ENCODE measurements around the gene TM9SF1.

DNA sequence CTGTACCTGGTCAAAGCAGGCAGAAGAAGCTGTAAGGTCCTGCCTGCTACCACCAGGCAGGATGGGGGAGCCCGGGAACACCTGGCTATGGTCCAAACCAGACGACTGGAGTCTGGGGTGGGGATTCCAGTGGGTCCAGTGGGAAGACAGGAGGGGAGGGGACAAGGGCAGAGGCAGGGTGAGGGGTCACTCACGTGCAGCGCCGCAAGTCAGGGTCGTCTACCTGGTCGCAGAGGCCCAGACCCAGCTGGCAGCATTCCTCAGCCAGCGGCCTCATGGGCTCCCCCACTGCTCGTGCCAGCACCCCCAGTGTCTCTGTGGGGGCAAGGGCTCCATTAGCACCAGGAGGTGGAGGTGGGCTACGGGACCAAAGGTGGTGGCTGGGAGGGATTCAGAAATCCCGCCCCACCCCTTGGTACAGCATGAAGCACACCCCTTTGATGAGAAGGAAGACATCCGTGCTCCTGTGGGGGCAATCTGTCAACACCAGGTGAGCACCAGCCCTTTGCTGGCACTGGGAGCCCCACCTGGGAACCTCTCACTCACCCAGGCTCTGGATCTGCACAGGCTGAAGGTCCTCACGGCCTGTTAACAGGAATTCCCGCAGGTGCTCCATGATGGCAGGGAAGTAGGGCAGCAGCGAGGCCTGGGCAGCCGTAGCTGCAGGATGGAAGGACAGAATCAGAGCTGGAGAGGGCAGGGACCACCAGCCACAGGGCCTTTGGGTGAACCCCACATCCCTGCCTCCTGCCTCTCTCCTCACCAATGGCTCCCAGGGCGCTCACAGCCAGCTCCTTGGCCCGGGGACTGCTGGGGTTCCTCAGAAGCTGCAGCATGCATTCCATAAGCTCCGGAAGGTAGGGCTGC is 10.9 kb downstream of the TM9SF1 start:
- TF ChIP-seq NR3C1 (CRISPR knock-in tag; IDR thresholded peaks at IDR 0.05): no peak
- no peak for TF ChIP-seq ZSCAN29 (IDR thresholded peaks at IDR 0.05)
- no peak for TF ChIP-seq FOXA1 (IDR thresholded peaks at IDR 0.05; ENCODE audit: borderline replicate concordance)
- TF ChIP-seq MAZ (CRISPR knock-in tag; conservative IDR thresholded peaks at IDR 0.05 in 1 of 2, IDR thresholded peaks at IDR 0.05 in 1 of 2): no peak
- TF ChIP-seq FOXJ3 (CRISPR knock-in tag; IDR thresholded peaks at IDR 0.05): no peak
- TF ChIP-seq NFRKB (IDR thresholded peaks at IDR 0.05; ENCODE audit: low read depth): no peak
- TF ChIP-seq, protein P1, sequence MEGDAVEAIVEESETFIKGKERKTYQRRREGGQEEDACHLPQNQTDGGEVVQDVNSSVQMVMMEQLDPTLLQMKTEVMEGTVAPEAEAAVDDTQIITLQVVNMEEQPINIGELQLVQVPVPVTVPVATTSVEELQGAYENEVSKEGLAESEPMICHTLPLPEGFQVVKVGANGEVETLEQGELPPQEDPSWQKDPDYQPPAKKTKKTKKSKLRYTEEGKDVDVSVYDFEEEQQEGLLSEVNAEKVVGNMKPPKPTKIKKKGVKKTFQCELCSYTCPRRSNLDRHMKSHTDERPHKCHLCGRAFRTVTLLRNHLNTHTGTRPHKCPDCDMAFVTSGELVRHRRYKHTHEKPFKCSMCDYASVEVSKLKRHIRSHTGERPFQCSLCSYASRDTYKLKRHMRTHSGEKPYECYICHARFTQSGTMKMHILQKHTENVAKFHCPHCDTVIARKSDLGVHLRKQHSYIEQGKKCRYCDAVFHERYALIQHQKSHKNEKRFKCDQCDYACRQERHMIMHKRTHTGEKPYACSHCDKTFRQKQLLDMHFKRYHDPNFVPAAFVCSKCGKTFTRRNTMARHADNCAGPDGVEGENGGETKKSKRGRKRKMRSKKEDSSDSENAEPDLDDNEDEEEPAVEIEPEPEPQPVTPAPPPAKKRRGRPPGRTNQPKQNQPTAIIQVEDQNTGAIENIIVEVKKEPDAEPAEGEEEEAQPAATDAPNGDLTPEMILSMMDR (IDR thresholded peaks at IDR 0.05 in 2 of 3, conservative IDR thresholded peaks at IDR 0.05 in 1 of 3; ENCODE audit: insufficient read depth in 2 of 3, low read depth in 1 of 3, low read length in 3 of 3): no peak
- TF ChIP-seq MYC (IDR thresholded peaks at IDR 0.05; ENCODE audit: low read depth, low read length): no peak
- TF ChIP-seq MYC (CRISPR knock-in tag; IDR thresholded peaks at IDR 0.05; ENCODE audit: borderline replicate concordance, low read depth): no peak
- TF ChIP-seq RFX5 (IDR thresholded peaks at IDR 0.05; ENCODE audit: low read depth, low read length): no peak
- TF ChIP-seq SRF (CRISPR knock-in tag; IDR thresholded peaks at IDR 0.05): no peak
- no peak for TF ChIP-seq STAT5A (IDR thresholded peaks at IDR 0.05; ENCODE audit: borderline replicate concordance, low read length)
